Activated CD8-positive, alpha-beta T cell treated with anti-CD3 and anti-CD28 coated beads for 36 hours (primary cell): ENCODE measurements around the gene MBL2. TPM values are rescaled to one million over a fixed set of nuclear protein-coding genes. Genes with fewer than 3 reads are reported as not detected.

ENCODE experiments used
- ATAC-seq: fragments of 200-7000 bp; cut with Tn5 transposase; one replicate; pipeline ENCODE4 v1.10.0; 2021; ENCODE audit warnings: mild to moderate bottlenecking, moderate library complexity
- CTCF ChIA-PET: fragments of 350-600 bp; sonication (Branson Sonifier 250); formaldehyde crosslinking; loops from one replicate; lab custom pipeline; 2021; ENCODE audit warnings: antibody characterized with exemption; lab: Charles Lee
- POLR2A ChIA-PET: fragments of 350-600 bp; sonication (Branson Sonifier 250); formaldehyde crosslinking; loops from one replicate; lab custom pipeline; 2021; ENCODE audit warnings: antibody characterized with exemption; lab: Charles Lee
- DNase-seq: peaks from one replicate; pipeline ENCODE4 v3.0.0-alpha.2; 2020
- H3K27ac Mint-ChIP-seq: one replicate; pipeline ENCODE4 v1.8.0; 2021; ENCODE audit warnings: mild to moderate bottlenecking, mixed read lengths
- H3K27me3 Mint-ChIP-seq: one replicate; pipeline ENCODE4 v1.8.0; 2021; ENCODE audit warnings: mixed read lengths
- H3K36me3 Mint-ChIP-seq: one replicate; pipeline ENCODE4 v1.8.0; 2021; ENCODE audit warnings: low read depth, mixed read lengths
- H3K4me1 Mint-ChIP-seq: one replicate; pipeline ENCODE4 v1.8.0; 2021; ENCODE audit warnings: low read depth, mixed read lengths
- H3K4me3 Mint-ChIP-seq: one replicate; pipeline ENCODE4 v1.8.0; 2021; ENCODE audit warnings: mild to moderate bottlenecking, moderate library complexity, mixed read lengths
- H3K9me3 Mint-ChIP-seq: one replicate; pipeline ENCODE4 v1.8.0; 2021; ENCODE audit warnings: mixed read lengths
- CTCF ChIP-seq: fragments of 200-600 bp; IDR thresholded peaks from one replicate; pipeline ENCODE4 v1.8.0; 2022; ENCODE audit warnings: antibody characterized with exemption, mild to moderate bottlenecking
- intact Hi-C: fragments of 100-400 bp; cut with micrococcal nuclease; formaldehyde crosslinking; loops from one replicate; pipeline ENCODE4 v1.10.0; 2022
- total RNA-seq, 2 experiments: library from RNA; stranded (reverse); gene quantifications; one replicate each; pipeline ENCODE4 v1.2.3, GENCODE V29; 2021

Gene MBL2
- total RNA-seq, 2 experiments from 2014 or later = not detected

- H3K27me3 Mint-ChIP-seq = no peaks in the 10 kb centered on the region
- no peaks in the 10 kb centered on the region for H3K36me3 Mint-ChIP-seq
- H3K9me3 Mint-ChIP-seq = no peaks in the 10 kb centered on the region
- no peak overlapping the region for H3K4me3 Mint-ChIP-seq
- TF ChIP-seq CTCF = no peak
- CTCF ChIA-PET = no interaction called here
- POLR2A ChIA-PET = no interaction called here
- no peaks in the 10 kb centered on the region for H3K4me1 Mint-ChIP-seq
- no peak overlapping the region for H3K27ac Mint-ChIP-seq
- intact Hi-C loops = no loop called here
- ATAC-seq (no peak), DNase-seq (no peak)
These were observed 2.6 kb upstream of the MBL2 start for GRCh38 chr10:52775132-52775647.

GRCh38 chr10:52774600-52775106, 2.1 kb upstream of the MBL2 start:
- ChIA-PET CTCF (no interaction called here), POLR2A (no interaction called here)
- Mint-ChIP-seq H3K4me3 (no peak overlapping the region), H3K9me3 (no peaks in the 10 kb centered on the region), H3K27me3 (no peaks in the 10 kb centered on the region), H3K36me3 (no peaks in the 10 kb centered on the region), H3K27ac (no peak overlapping the region), H3K4me1 (no peaks in the 10 kb centered on the region)
- intact Hi-C loops = no loop called here
- no peak for DNase-seq
- TF ChIP-seq CTCF = no peak
- no peak for ATAC-seq

- no peak for TF ChIP-seq CTCF
- Mint-ChIP-seq H3K9me3 (no peaks in the 10 kb centered on the region), H3K4me3 (no peak overlapping the region), H3K27ac (no peak overlapping the region), H3K36me3 (no peaks in the 10 kb centered on the region), H3K27me3 (no peaks in the 10 kb centered on the region), H3K4me1 (no peaks in the 10 kb centered on the region)
- ChIA-PET CTCF (no interaction called here), POLR2A (no interaction called here)
- no peak for DNase-seq
- ATAC-seq = no peak
- intact Hi-C loops = no loop called here
These were observed 1.6 kb upstream of the MBL2 start for GRCh38 chr10:52774182-52774581.

GRCh38 chr10:52771534-52772445, 794 bp downstream of the MBL2 start:
- H3K36me3 Mint-ChIP-seq = no peaks in the 10 kb centered on the region
- H3K4me1 Mint-ChIP-seq = no peaks in the 10 kb centered on the region
- POLR2A ChIA-PET = no interaction called here
- no peak for DNase-seq
- no peak overlapping the region for H3K27ac Mint-ChIP-seq
- no peaks in the 10 kb centered on the region for H3K27me3 Mint-ChIP-seq
- ATAC-seq = no peak
- no peaks in the 10 kb centered on the region for H3K9me3 Mint-ChIP-seq
- intact Hi-C loops = no loop called here
- CTCF ChIA-PET = no interaction called here
- no peak for TF ChIP-seq CTCF
- H3K4me3 Mint-ChIP-seq = no peak overlapping the region

GRCh38 chr10:52770904-52771303, 1.7 kb downstream of the MBL2 start:
- DNase-seq = no peak

More at GRCh38 chr10:52770904-52771303, 1.7 kb downstream of the MBL2 start:
- ChIA-PET POLR2A (no interaction called here), CTCF (no interaction called here)
- H3K27ac Mint-ChIP-seq = no peak overlapping the region
- H3K27me3 Mint-ChIP-seq = no peaks in the 10 kb centered on the region
- H3K9me3 Mint-ChIP-seq = no peaks in the 10 kb centered on the region
- intact Hi-C loops = no loop called here
- no peaks in the 10 kb centered on the region for H3K36me3 Mint-ChIP-seq
- H3K4me1 Mint-ChIP-seq = no peaks in the 10 kb centered on the region
- no peak for ATAC-seq
- TF ChIP-seq CTCF = no peak
- no peak overlapping the region for H3K4me3 Mint-ChIP-seq
